Esophagus squamous epithelium (tissue), 5 donors: Measurements from ENCODE around the gene RHBDD3. TPM values are rescaled to one million over a fixed set of nuclear protein-coding genes. Genes with fewer than 3 reads are reported as not detected.

Source experiments
- DNase-seq: peaks from one replicate; lab custom pipeline; 2025; lab: John Stamatoyannopoulos, UW
- H3K27ac ChIP-seq, 4 donors: fragments of 200-600 bp; sonication (generic); one replicate each; pipeline ENCODE4 v1.5.1; 2016 to 2019; ENCODE audit warnings: mild to moderate bottlenecking in 1 of 4
- H3K27me3 ChIP-seq, 4 donors: fragments of 200-600 bp; sonication (generic); 1 replicate in 3 of 4; 2 replicates in 1 of 4; pipeline versions ENCODE4 v1.5.1 to v1.6.0; 2017 to 2021; ENCODE audit warnings: antibody characterized with exemption in 1 of 4
- H3K36me3 ChIP-seq, 3 donors: fragments of 200-600 bp; sonication (generic); one replicate each; pipeline ENCODE4 v1.5.1; 2016 to 2019
- H3K4me1 ChIP-seq, 3 donors: fragments of 200-600 bp; sonication (generic); one replicate each; pipeline ENCODE4 v1.5.1; 2017 to 2019
- H3K4me3 ChIP-seq, 4 donors: fragments of 200-600 bp; sonication (generic); 1 replicate in 3 of 4; 2 replicates in 1 of 4; pipeline ENCODE4 v1.5.1; 2016 to 2019; ENCODE audit warnings: mild to moderate bottlenecking in 2 of 4, moderate library complexity in 1 of 4
- H3K9me3 ChIP-seq, 3 donors: fragments of 200-600 bp; sonication (generic); one replicate each; pipeline ENCODE4 v1.5.1; 2016 to 2019
- CTCF ChIP-seq, 6 experiments: fragments of 450-650 bp in 4 of 6; fragments of 200-600 bp in 2 of 6; sonication (generic) in 2 of 6; IDR thresholded peaks; one replicate each; pipeline ENCODE4 v1.5.1; 2016 to 2019; ENCODE audit warnings: antibody characterized with exemption in 6 of 6, mild to moderate bottlenecking in 4 of 6, moderate library complexity in 4 of 6
- POLR2A ChIP-seq, 4 donors: fragments of 450-650 bp; IDR thresholded peaks; one replicate each; pipeline ENCODE4 v1.6.1; 2017; ENCODE audit warnings: antibody characterized with exemption in 4 of 4, mild to moderate bottlenecking in 4 of 4, moderate library complexity in 3 of 4
- WGBS, 2 donors: methylation state at CpG; one replicate each; pipeline ENCODE4 v1.1.5; 2018; 5-methylcytosine and 5-hydroxymethylcytosine counted together
- intact Hi-C: fragments of 100-400 bp; cut with DNase I; formaldehyde crosslinking; loops from one replicate; pipeline ENCODE4 v1.15.0; 2022
- total RNA-seq, 4 donors: library from RNA; depleted of rRNA; stranded (reverse); fragments of >200 nt; gene quantifications; one replicate each; pipeline ENCODE4 v1.1.0, GENCODE V29; 2016
- donor health status: DM: yes; HTN: yes; CAD: no.

The RHBDD3 gene
- total RNA-seq, 4 donors from 2014 or later, result 14.3 to 28.2 (median 20.1) TPM

GRCh38 chr22:29307596-29308147 is 39.9 kb upstream of the RHBDD3 start:
- intact Hi-C loops, result no loop called here
- H3K27ac ChIP-seq, result peak overlapping the region; percentile 88 to 96 (median 90)
- TF ChIP-seq POLR2A (IDR thresholded peaks at IDR 0.05) (no peak), CTCF (IDR thresholded peaks at IDR 0.05) (no peak)
- DNase-seq, result no peak
- peaks cover 0 to 9% (median 0%) of the 10 kb centered on the region in 3 donors for H3K36me3 ChIP-seq
- WGBS, 2 donors, result 33 to 61% methylated on average over 4 to 6 of the region's 20 CpGs
- H3K4me1 ChIP-seq, result peaks cover 54 to 87% (median 61%) of the 10 kb centered on the region in 3 donors
- peaks cover 0 to 2% (median 0%) of the 10 kb centered on the region in 4 donors for H3K27me3 ChIP-seq
- peak overlapping the region; percentile 69 to 98 (median 74) for H3K4me3 ChIP-seq
- H3K9me3 ChIP-seq, result no peaks in the 10 kb centered on the region

- TF ChIP-seq POLR2A (IDR thresholded peaks at IDR 0.05), result peak in 2 of 4 donors; percentile 44 to 70
- TF ChIP-seq CTCF (IDR thresholded peaks at IDR 0.05), result peak in 2 of 6 experiments; percentile 2 to 9
- intact Hi-C loops, result no loop called here
- no peaks in the 10 kb centered on the region for H3K27me3 ChIP-seq
- DNase-seq, result no peak
- H3K4me1 ChIP-seq, result peaks cover 60 to 87% (median 60%) of the 10 kb centered on the region in 3 donors
- peak overlapping the region; percentile 88 to 96 (median 90) for H3K27ac ChIP-seq
- H3K36me3 ChIP-seq, result peaks cover 0 to 4% (median 0%) of the 10 kb centered on the region in 3 donors
- 0% methylated on average over 28 of the region's 83 CpGs; no CpG with 5 or more reads in 1 of the 2 donors for WGBS, 2 donors
- H3K9me3 ChIP-seq, result no peaks in the 10 kb centered on the region
- peak overlapping the region; percentile 69 to 98 (median 74) for H3K4me3 ChIP-seq
These were observed 39.2 kb upstream of the RHBDD3 start for GRCh38 chr22:29306835-29307595.

GRCh38 chr22:29306175-29306834 is 38.5 kb upstream of the RHBDD3 start, which contains the start of gene GAS2L1:
Gene GAS2L1 (plus strand): TSS chr22:29306650. CDS start chr22:29308106, 1,456 bp downstream.
- DNase-seq, result no peak
- peak within 1 kb of the TSS; percentile 69 to 98 (median 74) for H3K4me3 ChIP-seq
- H3K9me3 ChIP-seq, result no peaks in the 10 kb centered on the region
- TF ChIP-seq CTCF (IDR thresholded peaks at IDR 0.05) (peak in 5 of 6 experiments; percentile 64 to 78 (median 71)), POLR2A (IDR thresholded peaks at IDR 0.05) (no peak)
- 0% methylated on average over 11 to 14 of the region's 40 CpGs for WGBS, 2 donors
- H3K27ac ChIP-seq, result peak within 1 kb of the TSS; percentile 88 to 96 (median 90)
- H3K27me3 ChIP-seq, result no peaks in the 10 kb centered on the region
- H3K36me3 ChIP-seq, result peaks cover 0 to 5% (median 0%) of the 10 kb centered on the region in 3 donors
- intact Hi-C loops, result no loop called here
- H3K4me1 ChIP-seq, result peaks cover 52 to 83% (median 53%) of the 10 kb centered on the region in 3 donors

GRCh38 chr22:29305836-29306174 is 38.0 kb upstream of the RHBDD3 start:
- Histone ChIP-seq H3K9me3 (no peaks in the 10 kb centered on the region), H3K4me1 (peaks cover 47 to 78% (median 48%) of the 10 kb centered on the region in 3 donors), H3K4me3 (peak overlapping the region; percentile 69 to 98 (median 74)), H3K27ac (peak overlapping the region; percentile 88 to 96 (median 90)), H3K36me3 (peaks cover 0 to 10% (median 0%) of the 10 kb centered on the region in 3 donors), H3K27me3 (no peaks in the 10 kb centered on the region)
- no peak for DNase-seq
- 50 to 51% methylated on average over 6 to 7 of the region's 7 CpGs for WGBS, 2 donors
- intact Hi-C loops, result no loop called here
- no peak for TF ChIP-seq POLR2A (IDR thresholded peaks at IDR 0.05)
- no peak for TF ChIP-seq CTCF (IDR thresholded peaks at IDR 0.05)
